ENCODE results near the gene MAP1LC3B2.

MAP1LC3B2 gene

DNA sequence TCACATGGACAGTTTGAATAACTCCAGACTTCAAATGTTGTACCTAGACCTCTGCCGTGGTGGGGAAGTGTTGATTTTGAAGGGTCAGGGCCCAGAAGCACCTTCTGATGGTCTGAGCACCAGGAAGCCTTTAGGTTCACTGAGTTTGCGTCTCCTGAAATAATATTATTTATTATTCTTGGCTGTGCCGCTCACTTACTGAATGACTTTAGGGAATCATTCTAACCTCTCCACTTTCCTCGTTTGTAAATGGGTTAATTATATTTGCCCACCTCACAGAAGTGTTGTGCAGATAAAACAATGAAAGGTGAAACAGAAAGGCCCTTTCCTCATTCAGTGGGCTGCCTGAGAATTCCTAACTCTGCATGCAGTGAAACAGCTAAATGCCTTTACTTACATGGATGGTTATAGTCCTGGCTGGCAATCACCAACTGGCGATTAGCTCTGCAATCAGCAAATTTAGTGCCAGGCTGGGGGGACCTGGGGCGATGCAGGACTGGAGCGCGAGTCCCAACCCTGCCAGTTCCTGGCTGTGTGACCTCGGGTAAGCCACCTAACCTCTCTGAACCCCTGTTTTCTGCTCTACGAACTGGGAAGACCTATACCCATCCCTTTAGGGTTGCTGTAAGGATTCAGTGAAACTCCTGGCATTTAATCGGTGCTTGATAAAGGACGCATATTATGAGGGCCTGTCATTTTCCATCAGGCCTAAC, 57.5 kb downstream of the MAP1LC3B2 start:
- DNase-seq, result no peak

DNA sequence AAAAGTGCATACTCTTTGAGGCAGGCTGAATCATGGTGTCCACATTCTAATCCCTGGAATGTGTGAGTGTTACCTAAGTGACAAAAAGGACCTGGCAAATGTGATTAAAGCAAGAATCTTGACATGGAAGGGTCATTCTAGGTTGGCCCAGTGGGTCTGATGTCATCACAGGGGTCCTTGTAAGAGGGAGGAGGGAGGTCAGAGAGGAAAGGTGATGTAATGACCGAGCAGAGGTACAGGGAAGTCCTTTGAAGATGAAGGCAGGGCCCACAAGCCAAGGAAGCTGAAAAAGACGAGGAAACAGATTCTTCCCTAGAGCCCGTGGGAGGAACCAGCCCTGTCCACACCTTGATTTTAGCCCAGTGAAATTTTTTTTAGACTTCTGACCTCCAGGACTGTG, 60.1 kb downstream of the MAP1LC3B2 start:
- no peak for DNase-seq

DNA sequence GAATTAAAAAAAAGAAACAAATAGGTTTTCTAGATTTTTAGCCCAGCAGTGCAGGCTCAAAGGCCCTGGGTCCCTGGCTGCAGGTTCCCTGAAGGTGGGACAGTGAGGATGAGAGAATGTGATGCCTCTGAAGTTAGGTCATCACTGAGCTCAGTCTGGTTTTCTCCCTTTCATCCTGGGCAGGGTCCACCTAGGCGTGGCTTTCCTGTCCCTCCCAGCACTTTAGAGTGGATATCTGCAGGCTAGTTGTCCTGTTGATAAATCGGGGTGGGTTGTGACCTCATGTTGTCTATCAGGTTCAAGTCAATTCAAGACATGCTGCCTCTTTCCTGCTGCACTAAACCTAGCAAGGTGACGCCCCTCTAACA, 60.9 kb downstream of the MAP1LC3B2 start:
- no peak for DNase-seq

DNA sequence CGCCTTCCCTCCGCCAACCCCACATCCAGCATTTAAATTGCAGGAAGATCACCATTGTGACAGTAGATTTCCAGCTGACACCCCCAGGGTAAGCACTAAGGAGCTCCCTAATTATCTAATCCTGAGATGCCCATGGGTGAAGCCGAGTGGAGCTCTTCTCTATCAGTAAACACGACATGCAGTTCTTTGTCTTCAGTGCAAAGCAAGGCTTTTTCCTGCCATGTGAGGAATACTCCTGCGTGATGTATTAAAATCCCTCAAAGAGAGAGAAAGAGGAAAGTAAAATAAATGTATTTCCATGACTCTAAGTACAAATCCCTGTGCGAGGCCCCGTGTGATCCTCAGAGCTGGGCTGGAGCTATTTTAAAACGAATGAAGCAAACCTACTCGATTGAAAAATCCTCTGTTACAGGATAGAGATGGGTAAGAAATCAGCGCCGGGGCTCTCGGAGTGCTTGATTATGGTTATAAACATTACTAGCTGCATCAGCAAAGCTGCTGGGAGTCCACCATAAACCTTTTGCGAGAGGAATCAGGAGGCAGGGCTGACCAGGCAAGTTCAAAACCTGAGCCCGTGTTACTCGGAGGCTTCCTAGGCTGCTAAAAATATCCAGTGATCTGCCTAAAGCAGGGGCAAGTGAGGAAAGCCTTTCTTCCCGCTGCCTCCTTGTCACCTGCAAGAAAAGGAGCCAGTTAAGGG, 61.5 kb downstream of the MAP1LC3B2 start:
- DNase-seq, result no peak

GRCh38 chr12:116621194-116621593, 62.0 kb downstream of the MAP1LC3B2 start:
- no peak for DNase-seq

DNA sequence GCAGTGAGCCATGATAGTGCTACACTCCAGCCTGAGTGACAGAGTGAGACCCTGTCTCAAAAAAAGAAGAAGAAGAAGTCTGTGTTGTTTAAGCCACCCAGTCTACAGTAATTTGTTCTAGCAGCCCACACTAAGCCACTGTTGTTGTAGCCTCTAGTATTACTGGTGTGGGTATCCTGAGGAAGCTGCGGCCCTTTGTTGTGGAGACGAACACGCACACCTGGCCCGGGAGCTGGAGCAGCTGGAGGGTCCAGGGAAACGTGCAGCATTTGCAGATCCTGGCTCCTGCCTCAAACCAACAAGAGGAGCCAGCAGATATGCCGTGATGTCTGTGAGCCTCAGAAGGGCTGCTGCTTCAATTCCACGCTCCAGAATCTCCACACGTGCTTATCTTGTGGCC, 65.3 kb downstream of the MAP1LC3B2 start:
- DNase-seq, result no peak

- DNase-seq, result no peak
Observed at GRCh38 chr12:116626153-116626552, 67.0 kb downstream of the MAP1LC3B2 start.
